GM23338 (cell line): ENCODE data around the gene PDIA4. TPM values are rescaled to one million over a fixed set of nuclear protein-coding genes. Genes with fewer than 3 reads are reported as not detected.
A peak's percentile ranks its signal among the peaks of the same experiment; 100 is the strongest.

ENCODE experiments used
- ATAC-seq: fragments of 200-7000 bp; cut with Tn5 transposase; 3 replicates; pipeline ENCODE4 v1.9.1; 2020
- DNase-seq: peaks from one replicate; pipeline ENCODE4 v3.0.0-alpha.2; 2015; ENCODE audit warnings: low spot score
- H2AFZ ChIP-seq: fragments of 200-600 bp; sonication (generic); 2 replicates; pipeline ENCODE4 v1.8.0; 2016; ENCODE audit warnings: antibody characterized with exemption, mild to moderate bottlenecking, moderate library complexity
- H3F3A ChIP-seq: fragments of 200-600 bp; sonication (generic); replicated peaks from 2 replicates; pipeline ENCODE4 v1.8.0; 2017; ENCODE audit warnings: antibody characterized with exemption, mixed run types, low read depth
- H3K27ac ChIP-seq: fragments of 200-600 bp; sonication (generic); 2 replicates; pipeline ENCODE4 v1.6.1; 2016; ENCODE audit warnings: low read depth
- H3K27me3 ChIP-seq: fragments of 200-600 bp; sonication (generic); 2 replicates; pipeline ENCODE4 v1.8.0; 2016; ENCODE audit warnings: mild to moderate bottlenecking, mixed run types, moderate library complexity; ENCODE audit not compliant: insufficient read depth
- H3K36me3 ChIP-seq: fragments of 200-600 bp; sonication (generic); 2 replicates; pipeline ENCODE4 v1.8.0; 2016; ENCODE audit warnings: mild to moderate bottlenecking; ENCODE audit not compliant: insufficient read depth
- H3K4me1 ChIP-seq: fragments of 200-600 bp; sonication (generic); 2 replicates; pipeline ENCODE4 v1.8.0; 2016; ENCODE audit warnings: mild to moderate bottlenecking, moderate library complexity; ENCODE audit not compliant: insufficient read depth
- H3K4me2 ChIP-seq: fragments of 200-600 bp; sonication (generic); 2 replicates; pipeline ENCODE4 v1.7.1; 2017; ENCODE audit warnings: mixed run types
- H3K4me3 ChIP-seq: fragments of 200-600 bp; sonication (generic); 2 replicates; pipeline ENCODE4 v1.6.1; 2016; ENCODE audit warnings: mixed run types
- H3K79me2 ChIP-seq: fragments of 200-600 bp; sonication (generic); replicated peaks from 2 replicates; pipeline ENCODE4 v1.8.0; 2017; ENCODE audit warnings: mild to moderate bottlenecking; ENCODE audit not compliant: insufficient read depth
- H3K9me2 ChIP-seq: fragments of 200-600 bp; sonication (generic); 2 replicates; pipeline ENCODE4 v1.8.0; 2017; ENCODE audit not compliant: insufficient read depth
- H4K20me1 ChIP-seq: fragments of 200-600 bp; sonication (generic); replicated peaks from 2 replicates; pipeline ENCODE4 v1.8.0; 2017; ENCODE audit warnings: mild to moderate bottlenecking; ENCODE audit not compliant: insufficient read depth
- H3K27ac Mint-ChIP-seq: 2 replicates; pipeline ENCODE4 v1.8.0; 2020; ENCODE audit warnings: inconsistent platforms, mild to moderate bottlenecking, moderate library complexity, mixed read lengths
- H3K27me3 Mint-ChIP-seq: 3 replicates; pipeline ENCODE4 v1.8.0; 2022; ENCODE audit warnings: low read depth, mild to moderate bottlenecking, moderate library complexity, mixed read lengths, inconsistent platforms; ENCODE audit not compliant: insufficient read depth, poor library complexity
- H3K36me3 Mint-ChIP-seq: 3 replicates; pipeline ENCODE4 v1.8.0; 2021; ENCODE audit warnings: low read depth, mild to moderate bottlenecking, inconsistent platforms, moderate library complexity, mixed read lengths
- H3K4me1 Mint-ChIP-seq: 3 replicates; pipeline ENCODE4 v1.8.0; 2020; ENCODE audit warnings: mild to moderate bottlenecking, inconsistent platforms, mixed read lengths
- H3K4me3 Mint-ChIP-seq: 3 replicates; pipeline ENCODE4 v1.8.0; 2021; ENCODE audit warnings: moderate library complexity, mild to moderate bottlenecking, inconsistent platforms, mixed read lengths
- H3K9me3 Mint-ChIP-seq: 3 replicates; pipeline ENCODE4 v1.8.0; 2020; ENCODE audit warnings: moderate library complexity, mild to moderate bottlenecking, inconsistent platforms, mixed read lengths
- CREB1 ChIP-seq: fragments of 250-450 bp; sonication (Bioruptor Pico); IDR thresholded peaks from 2 replicates; pipeline ENCODE4 v1.5.0; 2020; ENCODE audit warnings: low read depth, mild to moderate bottlenecking, moderate library complexity
- ETS1 ChIP-seq: IDR thresholded peaks from 2 replicates; pipeline ENCODE4 v1.6.1; 2016; ENCODE audit warnings: antibody characterized with exemption
- EZH2 ChIP-seq: fragments of 200-600 bp; sonication (generic); IDR thresholded peaks from one replicate; pipeline ENCODE4 v1.8.0; 2017; ENCODE audit warnings: antibody characterized with exemption, mild to moderate bottlenecking, low read depth; ENCODE audit not compliant: unreplicated experiment
- JUNB ChIP-seq: IDR thresholded peaks from one replicate; pipeline ENCODE4 v1.6.1; 2016; ENCODE audit warnings: antibody characterized with exemption; ENCODE audit not compliant: unreplicated experiment
- NANOG ChIP-seq: IDR thresholded peaks from 2 replicates; pipeline ENCODE4 v1.6.1; 2016; ENCODE audit warnings: antibody characterized with exemption, borderline replicate concordance
- POLR2AphosphoS5 ChIP-seq: IDR thresholded peaks from 2 replicates; pipeline ENCODE4 v1.6.1; 2016; ENCODE audit warnings: antibody characterized with exemption, low read depth
- REST ChIP-seq: IDR thresholded peaks from one replicate; pipeline ENCODE4 v1.6.1; 2018; ENCODE audit warnings: antibody characterized with exemption; ENCODE audit not compliant: unreplicated experiment
- STAT1 ChIP-seq: IDR thresholded peaks from one replicate; pipeline ENCODE4 v1.6.1; 2016; ENCODE audit warnings: antibody characterized with exemption; ENCODE audit not compliant: unreplicated experiment
- ZNF114 ChIP-seq: fragments of 250-450 bp; sonication (Bioruptor Pico); IDR thresholded peaks from 2 replicates; pipeline ENCODE4 v1.5.0; 2020; ENCODE audit warnings: mild to moderate bottlenecking, moderate library complexity
- ZNF331 ChIP-seq: fragments of 250-450 bp; sonication (Bioruptor Pico); IDR thresholded peaks from 2 replicates; pipeline ENCODE4 v1.5.0; 2020; ENCODE audit warnings: low read depth, mild to moderate bottlenecking, moderate library complexity
- ZNF462 ChIP-seq: fragments of 250-450 bp; sonication (Bioruptor Pico); IDR thresholded peaks from 2 replicates; pipeline ENCODE4 v1.5.0; 2020; ENCODE audit warnings: mild to moderate bottlenecking, moderate library complexity
- polyA plus RNA-seq: library from polyadenylated mRNA; unstranded; fragments of >200 nt; fragmentation: Nextera tagmentation; extraction: Ambion mirVana; gene quantifications from 2 replicates; pipeline ENCODE4 v1.2.1, GENCODE V29; 2016
- total RNA-seq: library from RNA; depleted of rRNA; stranded (reverse); fragments of >200 nt; shearing (Covaris generic); gene quantifications from 2 replicates; pipeline ENCODE4 v1.2.3, GENCODE V29; 2014

Gene PDIA4
- total and polyA plus RNA-seq, 2 experiments from 2014 or later = 196 to 332 TPM

GRCh38 chr7:148967602-148968001, 60.7 kb downstream of the PDIA4 start:
- Mint-ChIP-seq H3K36me3 (no peaks in the 10 kb centered on the region; the same call in 2 of the 3 replicates), H3K27ac (no peak overlapping the region), H3K9me3 (no peaks in the 10 kb centered on the region), H3K4me3 (no peak overlapping the region), H3K4me1 (peaks cover 8% of the 10 kb centered on the region), H3K27me3 (peaks cover 12% of the 10 kb centered on the region)
- Histone ChIP-seq H3K4me2 (peak overlapping the region; percentile 69; the same call in 1 of the 2 replicates), H3K4me1 (peaks cover 9% of the 10 kb centered on the region; the same call in 1 of the 2 replicates), H2AFZ (peak overlapping the region; percentile 90), H3K4me3 (no peak overlapping the region), H3K27ac (no peak overlapping the region), H3K79me2 (no peaks in the 10 kb centered on the region), H3K36me3 (no peaks in the 10 kb centered on the region), H3K9me2 (no peaks in the 10 kb centered on the region), H3F3A (peaks cover 15% of the 10 kb centered on the region; the same call in 1 of the 2 replicates), H3K27me3 (no peaks in the 10 kb centered on the region), H4K20me1 (no peaks in the 10 kb centered on the region)
- no peak for DNase-seq
- ATAC-seq = no peak
- TF ChIP-seq CREB1 (CRISPR knock-in tag) (no peak), POLR2AphosphoS5 (no peak), JUNB (no peak), EZH2 (no peak), NANOG (no peak), ETS1 (no peak), ZNF114 (no peak), STAT1 (no peak), ZNF331 (CRISPR knock-in tag) (no peak), ZNF462 (no peak), REST (no peak)
